NK-92 treated with Interleukin-12 subunit alpha and Interleukin-12 subunit beta, amount 100 ng/mL, for 24 hours (cell line): ENCODE data around the gene CHI3L1.

Experiments
- DNase-seq: peaks from one replicate; lab custom pipeline; 2025; lab: John Stamatoyannopoulos, UW

The CHI3L1 gene

DNA sequence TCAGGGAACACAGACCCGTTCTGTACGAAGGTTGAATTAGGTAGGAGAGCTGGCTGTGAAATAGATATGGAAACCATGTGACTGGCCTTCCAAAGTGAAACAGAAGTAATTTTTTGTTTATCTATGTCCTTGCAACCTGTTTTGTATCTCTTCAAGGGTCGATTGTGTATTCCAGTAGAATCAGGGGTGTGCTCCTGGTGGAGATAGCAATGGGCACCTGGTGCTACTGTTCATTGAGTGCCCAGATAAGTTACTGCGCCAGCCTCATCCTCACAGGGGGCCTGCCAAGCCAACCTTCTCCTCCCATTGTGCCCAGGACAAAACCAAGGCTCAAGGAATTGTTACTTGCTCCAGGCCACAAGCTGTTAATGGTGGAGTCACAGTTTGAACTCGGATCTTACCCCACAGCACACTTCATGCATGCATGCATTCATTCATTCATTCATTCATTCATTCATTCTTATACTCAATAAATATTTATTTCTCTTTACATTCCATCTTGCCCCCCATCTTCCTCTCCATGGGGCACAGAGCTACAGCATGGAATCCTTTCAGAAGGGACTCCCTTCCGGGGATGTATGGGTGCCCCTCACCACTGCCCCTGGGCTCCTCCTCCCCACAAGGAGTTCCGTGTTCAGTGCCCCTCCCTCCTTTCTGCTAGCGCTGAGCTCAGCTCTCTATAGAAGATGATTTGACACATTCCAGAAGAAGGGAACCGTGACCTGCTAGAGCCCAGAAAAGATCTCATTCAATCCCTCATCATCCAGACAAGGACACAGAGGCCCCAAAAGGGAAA, 34.9 kb downstream of the CHI3L1 start:
- no peak for DNase-seq

- no peak for DNase-seq
Observed at GRCh38 chr1:203150511-203151297, 35.8 kb downstream of the CHI3L1 start.

GRCh38 chr1:203149188-203149840, 37.2 kb downstream of the CHI3L1 start:
- no peak for DNase-seq

GRCh38 chr1:203148579-203148978, 37.9 kb downstream of the CHI3L1 start:
- no peak for DNase-seq

GRCh38 chr1:203148127-203148526, 38.4 kb downstream of the CHI3L1 start:
- no peak for DNase-seq

DNA sequence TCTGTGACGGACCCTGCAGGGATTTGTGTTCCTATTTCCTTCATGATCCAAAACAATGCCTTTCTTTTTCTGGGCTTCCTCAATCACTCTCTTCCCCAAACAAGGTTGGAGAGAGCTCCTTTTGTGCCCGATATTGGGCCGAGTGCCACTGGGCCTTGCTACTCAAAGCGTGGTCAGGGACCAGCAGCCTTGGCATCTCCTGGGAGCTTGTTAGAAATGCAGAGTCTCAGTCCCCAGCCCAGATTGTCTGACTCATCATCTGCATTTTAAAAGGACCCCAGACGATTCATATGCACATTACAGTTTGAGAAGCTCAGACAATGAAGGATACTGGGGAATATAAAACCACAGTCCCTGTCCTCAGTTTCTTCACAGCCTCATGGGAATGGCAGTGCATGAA, 39.1 kb downstream of the CHI3L1 start:
- no peak for DNase-seq

DNA sequence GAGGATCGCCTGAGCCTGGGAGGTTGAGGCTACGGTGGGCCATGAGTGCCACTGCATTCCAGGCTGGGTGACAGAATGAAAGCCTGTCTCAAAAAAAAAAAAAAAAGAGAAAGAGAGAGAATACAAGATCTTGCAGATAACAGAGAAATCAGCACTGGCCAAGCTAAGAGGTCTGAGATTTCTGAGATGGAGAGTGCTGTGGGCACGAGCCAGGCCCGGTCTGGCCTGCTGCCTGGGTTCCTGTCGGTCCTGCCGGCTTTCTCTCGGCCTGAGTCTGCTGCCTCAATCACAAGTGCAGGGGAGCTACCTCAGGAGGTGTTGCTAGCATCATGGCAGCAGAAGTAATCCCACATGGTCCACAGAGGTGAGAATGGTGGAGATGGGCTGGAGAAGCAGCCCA, 40.0 kb downstream of the CHI3L1 start:
- DNase-seq: no peak

- DNase-seq: no peak
Observed at GRCh38 chr1:203146042-203146369, 40.5 kb downstream of the CHI3L1 start.

DNA sequence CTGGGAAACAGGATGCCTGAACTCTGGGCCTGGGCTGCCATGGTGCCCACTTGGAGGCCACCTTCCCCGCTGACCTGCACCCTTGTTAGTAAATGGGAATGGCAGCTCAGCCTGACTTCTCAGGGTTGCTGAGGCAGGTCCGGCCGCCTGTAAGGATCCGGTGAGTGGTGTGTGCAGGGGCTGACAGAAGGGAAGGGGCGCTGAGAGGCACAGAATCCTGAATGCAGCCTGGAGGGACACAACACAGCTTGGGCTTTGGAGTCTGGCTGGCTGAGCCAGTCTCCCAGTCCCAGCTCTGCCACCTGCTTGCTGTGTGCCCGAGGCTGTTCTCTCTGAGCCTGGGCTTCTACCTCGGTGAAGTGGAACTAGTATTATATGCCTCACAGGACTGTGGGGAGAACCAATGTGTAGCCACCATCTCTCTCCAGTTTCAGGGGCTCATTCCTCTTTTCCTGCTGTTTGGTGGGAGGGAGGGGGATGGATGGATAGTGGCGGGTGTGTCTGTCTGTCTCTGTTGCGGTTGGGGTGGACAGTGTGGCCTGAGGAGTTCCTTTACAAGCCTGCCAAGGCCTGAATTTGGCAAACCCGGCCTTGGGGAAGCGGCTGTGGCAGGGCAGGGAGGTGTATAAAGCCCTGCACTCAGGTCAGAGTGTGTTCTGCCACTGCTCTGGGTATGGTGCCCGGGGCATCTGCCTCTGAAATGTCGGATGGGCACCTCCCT, 41.0 kb downstream of the CHI3L1 start:
- DNase-seq: no peak

DNA sequence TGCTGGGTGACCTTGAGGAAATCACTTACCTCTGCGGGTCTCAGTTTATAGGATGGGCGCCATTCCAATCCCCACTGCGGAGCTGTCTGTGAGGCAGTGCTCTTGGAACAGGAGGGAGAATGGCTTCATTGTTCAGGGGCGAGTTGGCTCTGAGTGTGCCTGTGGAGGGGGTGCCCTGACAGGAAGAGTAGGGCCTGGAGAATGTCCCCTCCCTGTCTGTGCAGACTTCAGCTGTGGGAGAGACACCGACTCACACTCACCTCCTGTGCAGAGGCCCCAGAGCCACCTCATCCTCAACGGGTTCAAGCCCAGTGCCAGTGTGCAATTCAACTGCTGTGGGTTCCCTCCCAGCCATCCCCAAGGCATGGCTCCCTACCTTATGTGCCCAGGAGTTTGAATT, 41.8 kb downstream of the CHI3L1 start:
- DNase-seq: no peak

GRCh38 chr1:203143641-203144040, 42.9 kb downstream of the CHI3L1 start:
- no peak for DNase-seq

- no peak for DNase-seq
Observed at GRCh38 chr1:203142684-203143408, 43.7 kb downstream of the CHI3L1 start.

GRCh38 chr1:203142124-203142523, 44.4 kb downstream of the CHI3L1 start:
- no peak for DNase-seq

- no peak for DNase-seq
Observed at GRCh38 chr1:203140743-203141520, 45.6 kb downstream of the CHI3L1 start.

GRCh38 chr1:203139976-203140475, 46.5 kb downstream of the CHI3L1 start:
- DNase-seq: no peak

DNA sequence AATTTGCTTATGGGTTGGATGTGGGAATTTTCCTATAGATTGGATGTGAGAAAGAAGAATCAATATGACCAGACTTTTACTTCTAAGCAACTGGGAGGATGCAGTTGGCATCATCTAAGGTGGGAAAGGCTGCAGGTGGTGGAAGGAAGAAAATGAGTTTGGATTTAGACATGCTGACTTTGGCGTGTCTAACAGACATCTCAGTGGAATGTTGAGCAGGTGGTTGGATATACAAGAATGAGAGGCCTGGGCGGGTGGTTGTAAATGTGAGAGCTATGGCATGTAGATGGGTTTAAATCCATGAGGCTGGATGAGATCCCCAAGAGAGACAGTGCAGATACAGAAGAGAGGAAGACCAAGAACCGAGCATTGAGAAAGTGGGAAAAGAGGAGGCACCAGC, 48.4 kb downstream of the CHI3L1 start:
- no peak for DNase-seq

- DNase-seq: no peak
Observed at GRCh38 chr1:203137324-203137723, 49.2 kb downstream of the CHI3L1 start.

GRCh38 chr1:203136409-203137042, 50.0 kb downstream of the CHI3L1 start:
- no peak for DNase-seq

- DNase-seq: peak; percentile 35
Observed at GRCh38 chr1:203135636-203136305, 50.7 kb downstream of the CHI3L1 start.
